Calu3 (cell line): ENCODE measurements around the gene FOXE3. TPM values are rescaled to one million over a fixed set of nuclear protein-coding genes. Genes with fewer than 3 reads are reported as not detected.

Source experiments
- BruUV-seq: library from RNA; stranded (reverse); fragments of 400-500 nt; replicated peaks from 2 replicates; lab custom pipeline; 2021; lab: Mats Ljungman, UMichigan
- CTCF ChIA-PET: fragments of 300-600 bp; sonication (Branson Sonifier 250); formaldehyde crosslinking; loops from one replicate; lab custom pipeline; 2022; ENCODE audit warnings: antibody characterized with exemption; lab: Charles Lee
- DNase-seq: peaks from one replicate; pipeline ENCODE4 v3.0.0; 2022
- H3K27ac Mint-ChIP-seq: one replicate; pipeline ENCODE4 v1.8.0; 2022; ENCODE audit warnings: mixed read lengths; ENCODE audit not compliant: unreplicated experiment
- H3K27me3 Mint-ChIP-seq: one replicate; pipeline ENCODE4 v1.8.0; 2022; ENCODE audit warnings: mixed read lengths; ENCODE audit not compliant: unreplicated experiment
- H3K36me3 Mint-ChIP-seq: one replicate; pipeline ENCODE4 v1.8.0; 2022; ENCODE audit warnings: mild to moderate bottlenecking, moderate library complexity, mixed read lengths; ENCODE audit not compliant: insufficient read depth, unreplicated experiment
- H3K4me1 Mint-ChIP-seq: one replicate; pipeline ENCODE4 v1.8.0; 2022; ENCODE audit warnings: mild to moderate bottlenecking, low read depth, mixed read lengths; ENCODE audit not compliant: unreplicated experiment
- H3K4me3 Mint-ChIP-seq: one replicate; pipeline ENCODE4 v1.8.0; 2022; ENCODE audit warnings: mild to moderate bottlenecking, low read depth, moderate library complexity, mixed read lengths; ENCODE audit not compliant: unreplicated experiment
- H3K9me3 Mint-ChIP-seq: one replicate; pipeline ENCODE4 v1.8.0; 2022; ENCODE audit warnings: low read depth, mixed read lengths; ENCODE audit not compliant: unreplicated experiment
- CTCF ChIP-seq: fragments of 200-600 bp; IDR thresholded peaks from one replicate; pipeline ENCODE4 v1.8.0; 2022; ENCODE audit warnings: antibody characterized with exemption; ENCODE audit not compliant: unreplicated experiment
- intact Hi-C: fragments of 100-400 bp; cut with micrococcal nuclease; formaldehyde crosslinking; loops from one replicate; pipeline ENCODE4 v1.10.0; 2022; ENCODE audit not compliant: unreplicated experiment
- total RNA-seq: library from RNA; stranded (reverse); gene quantifications from 2 replicates; pipeline ENCODE4 v1.2.3, GENCODE V29; 2022

The FOXE3 gene
- total RNA-seq, 1 experiment from 2014 or later, result not detected

- Mint-ChIP-seq H3K4me3 (no peak overlapping the region), H3K27me3 (peaks cover 61% of the 10 kb centered on the region), H3K4me1 (no peaks in the 10 kb centered on the region), H3K36me3 (no peaks in the 10 kb centered on the region), H3K9me3 (no peaks in the 10 kb centered on the region), H3K27ac (no peak overlapping the region)
- BruUV-seq, result no TSS peak
- intact Hi-C loops, result no loop called here
- TF ChIP-seq CTCF, result no peak
- CTCF ChIA-PET, result no interaction called here
- no peak for DNase-seq
Measured at GRCh38 chr1:47402591-47402990, 13.5 kb upstream of the FOXE3 start.

- no peaks in the 10 kb centered on the region for H3K4me1 Mint-ChIP-seq
- no peaks in the 10 kb centered on the region for H3K36me3 Mint-ChIP-seq
- TF ChIP-seq CTCF, result no peak
- no peak for DNase-seq
- no peak overlapping the region for H3K4me3 Mint-ChIP-seq
- intact Hi-C loops, result no loop called here
- no TSS peak for BruUV-seq
- H3K27me3 Mint-ChIP-seq, result peaks cover 68% of the 10 kb centered on the region
- H3K9me3 Mint-ChIP-seq, result no peaks in the 10 kb centered on the region
- CTCF ChIA-PET, result no interaction called here
- H3K27ac Mint-ChIP-seq, result no peak overlapping the region
Measured at GRCh38 chr1:47403321-47403910, 12.7 kb upstream of the FOXE3 start.

- intact Hi-C loops, result no loop called here
- H3K36me3 Mint-ChIP-seq, result no peaks in the 10 kb centered on the region
- no TSS peak for BruUV-seq
- no peak for DNase-seq
- H3K4me1 Mint-ChIP-seq, result no peaks in the 10 kb centered on the region
- H3K27ac Mint-ChIP-seq, result no peak overlapping the region
- no peak overlapping the region for H3K4me3 Mint-ChIP-seq
- CTCF ChIA-PET, result no interaction called here
- no peaks in the 10 kb centered on the region for H3K9me3 Mint-ChIP-seq
- H3K27me3 Mint-ChIP-seq, result peaks cover 81% of the 10 kb centered on the region
- TF ChIP-seq CTCF, result no peak
Measured at GRCh38 chr1:47405697-47406096, 10.4 kb upstream of the FOXE3 start.

- Mint-ChIP-seq H3K9me3 (no peaks in the 10 kb centered on the region), H3K27me3 (peaks cover 76% of the 10 kb centered on the region), H3K36me3 (no peaks in the 10 kb centered on the region), H3K4me1 (no peaks in the 10 kb centered on the region), H3K4me3 (no peak overlapping the region), H3K27ac (no peak overlapping the region)
- no peak for DNase-seq
- CTCF ChIA-PET, result no interaction called here
- no TSS peak for BruUV-seq
- intact Hi-C loops, result no loop called here
- no peak for TF ChIP-seq CTCF
Measured at GRCh38 chr1:47406966-47407365, 9.1 kb upstream of the FOXE3 start.
